ENCODE measurements around the gene PRICKLE2.
"Not testable (repeated sequence)": the region's sequence is repeated elsewhere in the genome, so short reads cannot be mapped to it uniquely, and the experiment has no call there.

Gene PRICKLE2

DNA sequence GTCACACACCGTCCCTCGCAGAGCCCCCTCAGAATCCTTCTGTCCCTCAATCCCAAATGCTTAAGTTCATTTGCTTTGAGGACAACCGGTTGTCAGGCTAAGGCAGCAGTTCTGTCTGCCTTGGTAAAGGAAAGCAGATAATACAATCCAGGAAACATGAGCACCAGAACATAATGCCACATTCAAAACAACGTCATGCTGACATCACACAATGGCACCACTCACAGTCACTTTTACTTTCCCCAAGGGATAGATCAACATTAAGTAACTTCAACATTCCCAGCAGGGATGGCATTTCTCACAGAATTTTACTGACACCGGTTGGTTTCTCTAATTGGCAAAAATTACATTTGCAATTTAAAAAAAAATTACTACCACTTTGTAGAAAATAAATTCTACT, 127.3 kb downstream of the PRICKLE2 start:
- H3K4me3 ChIP-seq (ENCODE audit: control insufficient read depth, low read depth, low read length): no peak overlapping the region
- TF ChIP-seq, protein P1, sequence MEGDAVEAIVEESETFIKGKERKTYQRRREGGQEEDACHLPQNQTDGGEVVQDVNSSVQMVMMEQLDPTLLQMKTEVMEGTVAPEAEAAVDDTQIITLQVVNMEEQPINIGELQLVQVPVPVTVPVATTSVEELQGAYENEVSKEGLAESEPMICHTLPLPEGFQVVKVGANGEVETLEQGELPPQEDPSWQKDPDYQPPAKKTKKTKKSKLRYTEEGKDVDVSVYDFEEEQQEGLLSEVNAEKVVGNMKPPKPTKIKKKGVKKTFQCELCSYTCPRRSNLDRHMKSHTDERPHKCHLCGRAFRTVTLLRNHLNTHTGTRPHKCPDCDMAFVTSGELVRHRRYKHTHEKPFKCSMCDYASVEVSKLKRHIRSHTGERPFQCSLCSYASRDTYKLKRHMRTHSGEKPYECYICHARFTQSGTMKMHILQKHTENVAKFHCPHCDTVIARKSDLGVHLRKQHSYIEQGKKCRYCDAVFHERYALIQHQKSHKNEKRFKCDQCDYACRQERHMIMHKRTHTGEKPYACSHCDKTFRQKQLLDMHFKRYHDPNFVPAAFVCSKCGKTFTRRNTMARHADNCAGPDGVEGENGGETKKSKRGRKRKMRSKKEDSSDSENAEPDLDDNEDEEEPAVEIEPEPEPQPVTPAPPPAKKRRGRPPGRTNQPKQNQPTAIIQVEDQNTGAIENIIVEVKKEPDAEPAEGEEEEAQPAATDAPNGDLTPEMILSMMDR (IDR thresholded peaks at IDR 0.05; ENCODE audit: control insufficient read depth, insufficient read depth, low read depth, low read length, missing control alignments): no peak
- no peak for DNase-seq (ENCODE audit: low read depth)

- TF ChIP-seq, protein P1 (IDR thresholded peaks at IDR 0.05; ENCODE audit: control insufficient read depth, insufficient read depth, low read depth, low read length, missing control alignments): no peak
- H3K4me3 ChIP-seq (ENCODE audit: control insufficient read depth, low read depth, low read length): no peak overlapping the region
- no peak for DNase-seq (ENCODE audit: low read depth)
Observed at GRCh38 chr3:64095802-64096201, 129.5 kb downstream of the PRICKLE2 start.

DNA sequence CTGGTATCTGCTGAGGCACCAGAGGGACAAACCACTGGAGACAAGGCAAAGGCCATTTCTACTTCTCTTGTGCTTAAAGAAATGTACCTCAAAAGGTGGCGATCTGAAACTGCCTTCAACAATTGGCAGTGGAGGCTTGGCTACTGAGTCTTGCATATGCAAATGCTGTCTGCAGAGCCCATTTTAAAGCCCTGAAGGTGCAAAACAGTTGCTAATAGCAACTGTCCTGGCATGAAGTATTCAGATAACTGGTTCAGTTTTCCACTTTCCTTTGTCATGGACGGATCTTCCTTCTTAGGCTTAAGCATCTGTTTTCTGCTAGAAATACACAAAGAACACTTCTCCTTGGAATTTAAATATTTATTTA, 130.6 kb downstream of the PRICKLE2 start:
- DNase-seq (ENCODE audit: low read depth): no peak
- TF ChIP-seq, protein P1 (IDR thresholded peaks at IDR 0.05; ENCODE audit: control insufficient read depth, insufficient read depth, low read depth, low read length, missing control alignments): no peak
- H3K4me3 ChIP-seq (ENCODE audit: control insufficient read depth, low read depth, low read length): no peak overlapping the region

GRCh38 chr3:64093825-64094712, 131.2 kb downstream of the PRICKLE2 start:
- no peak for DNase-seq (ENCODE audit: low read depth)
- no peak overlapping the region for H3K4me3 ChIP-seq (ENCODE audit: control insufficient read depth, low read depth, low read length)
- TF ChIP-seq, protein P1 (IDR thresholded peaks at IDR 0.05; ENCODE audit: control insufficient read depth, insufficient read depth, low read depth, low read length, missing control alignments): no peak

- H3K4me3 ChIP-seq (ENCODE audit: control insufficient read depth, low read depth, low read length): no peak overlapping the region
- TF ChIP-seq, protein P1 (IDR thresholded peaks at IDR 0.05; ENCODE audit: control insufficient read depth, insufficient read depth, low read depth, low read length, missing control alignments): no peak
- no peak for DNase-seq (ENCODE audit: low read depth)
Observed at GRCh38 chr3:64093211-64093610, 132.1 kb downstream of the PRICKLE2 start.

- no peak overlapping the region for H3K4me3 ChIP-seq (ENCODE audit: control insufficient read depth, low read depth, low read length)
- no peak for DNase-seq (ENCODE audit: low read depth)
- TF ChIP-seq, protein P1 (IDR thresholded peaks at IDR 0.05; ENCODE audit: control insufficient read depth, insufficient read depth, low read depth, low read length, missing control alignments): no peak
Observed at GRCh38 chr3:64091501-64091900, 133.8 kb downstream of the PRICKLE2 start.

DNA sequence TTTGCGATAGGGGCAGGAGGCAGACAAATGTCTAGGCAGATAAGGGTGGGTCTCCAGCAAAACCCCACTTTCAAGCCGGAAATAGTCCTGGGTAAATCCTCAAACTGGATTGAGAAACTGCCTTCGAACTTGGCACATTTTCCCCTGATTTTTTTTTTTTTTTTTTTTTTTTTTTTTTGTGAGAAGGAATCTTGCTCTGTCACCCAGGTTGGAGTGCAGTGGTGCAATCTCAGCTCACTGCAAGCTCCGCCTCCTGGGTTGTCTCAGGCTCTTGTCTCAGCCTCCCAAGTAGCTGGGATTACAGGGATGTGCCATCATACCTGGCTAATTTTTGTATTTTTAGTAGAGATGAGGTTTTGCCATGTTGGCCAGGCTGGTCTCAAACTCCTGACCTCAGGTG, 135.9 kb downstream of the PRICKLE2 start:
- not testable (repeated sequence) for DNase-seq (ENCODE audit: low read depth); H3K4me3 ChIP-seq (ENCODE audit: control insufficient read depth, low read depth, low read length)
